WTC11 (cell line): ENCODE measurements around the gene PRR35. TPM values are rescaled to one million over a fixed set of nuclear protein-coding genes. Genes with fewer than 3 reads are reported as not detected.

Experiments used
- ATAC-seq: fragments of 200-7000 bp; cut with Tn5 transposase; 2 replicates; pipeline ENCODE4 v1.10.0; 2021; ENCODE audit warnings: mild to moderate bottlenecking, moderate library complexity
- CTCF ChIA-PET: fragments of 300-600 bp; sonication (Branson Sonifier 250); formaldehyde crosslinking; loops from one replicate; lab custom pipeline; 2021; ENCODE audit warnings: antibody characterized with exemption; lab: Charles Lee
- POLR2A ChIA-PET: fragments of 350-600 bp; sonication (Branson Sonifier 250); formaldehyde crosslinking; loops from one replicate; lab custom pipeline; 2021; ENCODE audit warnings: antibody characterized with exemption; lab: Charles Lee
- DNase-seq: peaks from one replicate; pipeline ENCODE4 v3.0.0; 2021; ENCODE audit warnings: low spot score
- H3K27ac Mint-ChIP-seq: 2 replicates; pipeline ENCODE4 v1.8.0; 2021; ENCODE audit warnings: mixed read lengths
- H3K27me3 Mint-ChIP-seq: 2 replicates; pipeline ENCODE4 v1.8.0; 2021; ENCODE audit warnings: low read depth, mild to moderate bottlenecking, moderate library complexity, mixed read lengths
- H3K36me3 Mint-ChIP-seq: 2 replicates; pipeline ENCODE4 v1.8.0; 2021; ENCODE audit warnings: mixed read lengths
- H3K4me1 Mint-ChIP-seq: 2 replicates; pipeline ENCODE4 v1.8.0; 2022; ENCODE audit warnings: mixed read lengths
- H3K4me3 Mint-ChIP-seq: 2 replicates; pipeline ENCODE4 v1.8.0; 2021; ENCODE audit warnings: mild to moderate bottlenecking, moderate library complexity, mixed read lengths
- H3K9me3 Mint-ChIP-seq: 2 replicates; pipeline ENCODE4 v1.8.0; 2021; ENCODE audit warnings: mixed read lengths
- ATF1 ChIP-seq: sonication (generic); formaldehyde crosslinking; IDR thresholded peaks from 2 replicates; pipeline ENCODE4 v1.8.1; 2023; ENCODE audit warnings: mild to moderate bottlenecking, moderate library complexity, missing genetic modification reagents
- CREM ChIP-seq: sonication (generic); formaldehyde crosslinking; IDR thresholded peaks from 2 replicates; pipeline ENCODE4 v1.8.1; 2022; ENCODE audit warnings: mild to moderate bottlenecking, missing genetic modification reagents, moderate library complexity
- EMX1 ChIP-seq: fragments of 250-450 bp; sonication (Bioruptor Pico); IDR thresholded peaks from 2 replicates; pipeline ENCODE4 v1.8.0; 2021; ENCODE audit warnings: mild to moderate bottlenecking
- ETV6 ChIP-seq: sonication (generic); formaldehyde crosslinking; IDR thresholded peaks from 2 replicates; pipeline ENCODE4 v1.8.1; 2022; ENCODE audit warnings: mild to moderate bottlenecking, missing genetic modification reagents
- FOXJ3 ChIP-seq: sonication (generic); formaldehyde crosslinking; IDR thresholded peaks from 2 replicates; pipeline ENCODE4 v1.9.0; 2021; ENCODE audit warnings: missing genetic modification reagents, mild to moderate bottlenecking, borderline replicate concordance
- FOXP1 ChIP-seq: sonication (generic); formaldehyde crosslinking; IDR thresholded peaks from 2 replicates; pipeline ENCODE4 v1.8.0; 2022; ENCODE audit warnings: missing genetic modification reagents, mild to moderate bottlenecking, moderate library complexity, borderline replicate concordance
- NFE2L1 ChIP-seq: sonication (generic); formaldehyde crosslinking; IDR thresholded peaks from 2 replicates; pipeline ENCODE4 v1.8.1; 2023; ENCODE audit warnings: missing genetic modification reagents
- SMAD3 ChIP-seq: sonication (generic); formaldehyde crosslinking; IDR thresholded peaks from 2 replicates; pipeline ENCODE4 v1.8.0; 2022; ENCODE audit warnings: missing genetic modification reagents, mild to moderate bottlenecking, borderline replicate concordance
- SOX15 ChIP-seq: fragments of 250-450 bp; sonication (Bioruptor Pico); IDR thresholded peaks from 2 replicates; pipeline ENCODE4 v1.9.0; 2021; ENCODE audit warnings: mild to moderate bottlenecking
- TP53 ChIP-seq: sonication (generic); formaldehyde crosslinking; IDR thresholded peaks from 2 replicates; pipeline ENCODE4 v1.8.1; 2023; ENCODE audit warnings: mild to moderate bottlenecking, missing genetic modification reagents
- ZNF263 ChIP-seq: sonication (generic); formaldehyde crosslinking; IDR thresholded peaks from 2 replicates; pipeline ENCODE4 v1.8.1; 2022; ENCODE audit warnings: low read depth, mild to moderate bottlenecking, moderate library complexity, missing genetic modification reagents
- ZNF423 ChIP-seq: fragments of 250-450 bp; sonication (Bioruptor Pico); IDR thresholded peaks from 2 replicates; pipeline ENCODE4 v2.1.2; 2022; ENCODE audit warnings: mild to moderate bottlenecking, moderate library complexity
- total RNA-seq: library from RNA; stranded (reverse); gene quantifications from 3 replicates; pipeline ENCODE4 v1.2.3, GENCODE V29; 2021
- TF ChIP-seq, protein P1 (sequence below): sonication (generic); formaldehyde crosslinking; IDR thresholded peaks from 2 replicates; pipeline ENCODE4 v1.8.0; 2023; ENCODE audit warnings: missing genetic modification reagents, mild to moderate bottlenecking, borderline replicate concordance
- TF ChIP-seq, protein P2 (sequence below): fragments of 250-450 bp; sonication (Bioruptor Pico); conservative IDR thresholded peaks from 2 replicates; pipeline ENCODE4 v1.9.0; 2021; ENCODE audit warnings: mild to moderate bottlenecking
- TF ChIP-seq, protein P3 (sequence below): sonication (generic); formaldehyde crosslinking; conservative IDR thresholded peaks from 2 replicates; pipeline ENCODE4 v1.8.1; 2022; ENCODE audit warnings: mild to moderate bottlenecking, missing genetic modification reagents
- TF ChIP-seq, protein P4 (sequence below): sonication (generic); formaldehyde crosslinking; IDR thresholded peaks from 2 replicates; pipeline ENCODE4 v1.8.1; 2022; ENCODE audit warnings: missing genetic modification reagents, borderline replicate concordance
- TF ChIP-seq, protein P5 (sequence below): sonication (generic); formaldehyde crosslinking; IDR thresholded peaks from 2 replicates; pipeline ENCODE4 v1.8.1; 2023; ENCODE audit warnings: mild to moderate bottlenecking, missing genetic modification reagents, borderline replicate concordance
- TF ChIP-seq, protein P6 (sequence below): sonication (generic); formaldehyde crosslinking; IDR thresholded peaks from 2 replicates; pipeline ENCODE4 v1.8.0; 2022; ENCODE audit warnings: mild to moderate bottlenecking, missing genetic modification reagents

Gene PRR35
- total RNA-seq, 1 experiment from 2014 or later, result 0.72 TPM

DNA sequence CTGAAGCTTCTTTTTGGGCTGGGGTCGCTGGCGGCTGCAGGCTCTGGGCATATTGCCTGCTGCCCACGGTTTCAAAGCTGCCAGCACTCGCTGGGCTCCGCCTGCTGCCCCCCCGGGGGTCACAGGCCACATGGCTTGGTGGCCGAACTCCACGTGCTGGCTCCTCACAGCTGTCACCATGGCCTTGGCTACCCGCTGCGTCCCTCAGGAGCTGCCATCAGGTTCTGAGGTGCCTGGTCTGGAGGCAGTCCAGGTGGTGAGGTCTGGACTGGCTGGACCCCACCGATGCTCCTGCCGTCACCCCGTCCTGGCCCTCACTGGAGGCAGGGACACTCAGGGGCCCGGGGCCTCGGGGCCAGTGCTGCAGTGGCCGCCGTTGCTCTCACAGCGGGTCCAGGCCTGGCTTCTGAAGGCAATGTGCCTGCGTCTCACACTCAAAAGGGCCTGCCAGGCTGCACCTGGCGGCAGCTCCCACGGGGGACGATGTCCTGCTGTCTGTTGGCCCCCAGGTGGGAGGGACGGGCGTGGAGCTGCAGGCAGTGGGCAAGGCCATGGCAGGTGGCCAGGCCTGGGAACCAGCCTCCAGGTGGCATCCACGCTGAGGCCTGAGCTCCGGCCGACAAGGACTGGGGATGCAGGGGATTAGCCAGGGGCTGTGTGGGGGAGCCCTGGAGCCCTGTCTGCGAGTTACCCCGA, 19.4 kb upstream of the PRR35 start:
- H3K9me3 Mint-ChIP-seq, result no peaks in the 10 kb centered on the region
- ChIA-PET POLR2A (no interaction called here), CTCF (interaction anchor here (1.0 to 2.4 kb wide), 5 partner anchors 9 to 60 kb away, joined by 3 to 7 read pairs (median 4); no protein-coding TSS in a partner anchor)
- DNase-seq (no peak), ATAC-seq (no peak)
- no peak overlapping the region for H3K4me3 Mint-ChIP-seq
- no peaks in the 10 kb centered on the region for H3K27me3 Mint-ChIP-seq
- TF ChIP-seq EMX1 (CRISPR knock-in tag), result no peak
- TF ChIP-seq, protein P1, sequence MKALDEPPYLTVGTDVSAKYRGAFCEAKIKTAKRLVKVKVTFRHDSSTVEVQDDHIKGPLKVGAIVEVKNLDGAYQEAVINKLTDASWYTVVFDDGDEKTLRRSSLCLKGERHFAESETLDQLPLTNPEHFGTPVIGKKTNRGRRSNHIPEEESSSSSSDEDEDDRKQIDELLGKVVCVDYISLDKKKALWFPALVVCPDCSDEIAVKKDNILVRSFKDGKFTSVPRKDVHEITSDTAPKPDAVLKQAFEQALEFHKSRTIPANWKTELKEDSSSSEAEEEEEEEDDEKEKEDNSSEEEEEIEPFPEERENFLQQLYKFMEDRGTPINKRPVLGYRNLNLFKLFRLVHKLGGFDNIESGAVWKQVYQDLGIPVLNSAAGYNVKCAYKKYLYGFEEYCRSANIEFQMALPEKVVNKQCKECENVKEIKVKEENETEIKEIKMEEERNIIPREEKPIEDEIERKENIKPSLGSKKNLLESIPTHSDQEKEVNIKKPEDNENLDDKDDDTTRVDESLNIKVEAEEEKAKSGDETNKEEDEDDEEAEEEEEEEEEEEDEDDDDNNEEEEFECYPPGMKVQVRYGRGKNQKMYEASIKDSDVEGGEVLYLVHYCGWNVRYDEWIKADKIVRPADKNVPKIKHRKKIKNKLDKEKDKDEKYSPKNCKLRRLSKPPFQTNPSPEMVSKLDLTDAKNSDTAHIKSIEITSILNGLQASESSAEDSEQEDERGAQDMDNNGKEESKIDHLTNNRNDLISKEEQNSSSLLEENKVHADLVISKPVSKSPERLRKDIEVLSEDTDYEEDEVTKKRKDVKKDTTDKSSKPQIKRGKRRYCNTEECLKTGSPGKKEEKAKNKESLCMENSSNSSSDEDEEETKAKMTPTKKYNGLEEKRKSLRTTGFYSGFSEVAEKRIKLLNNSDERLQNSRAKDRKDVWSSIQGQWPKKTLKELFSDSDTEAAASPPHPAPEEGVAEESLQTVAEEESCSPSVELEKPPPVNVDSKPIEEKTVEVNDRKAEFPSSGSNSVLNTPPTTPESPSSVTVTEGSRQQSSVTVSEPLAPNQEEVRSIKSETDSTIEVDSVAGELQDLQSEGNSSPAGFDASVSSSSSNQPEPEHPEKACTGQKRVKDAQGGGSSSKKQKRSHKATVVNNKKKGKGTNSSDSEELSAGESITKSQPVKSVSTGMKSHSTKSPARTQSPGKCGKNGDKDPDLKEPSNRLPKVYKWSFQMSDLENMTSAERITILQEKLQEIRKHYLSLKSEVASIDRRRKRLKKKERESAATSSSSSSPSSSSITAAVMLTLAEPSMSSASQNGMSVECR (CRISPR knock-in tag), result no peak
- TF ChIP-seq TP53 (CRISPR knock-in tag), result no peak
- no peak for TF ChIP-seq ATF1 (CRISPR knock-in tag)
- TF ChIP-seq NFE2L1 (CRISPR knock-in tag), result no peak
- TF ChIP-seq ZNF423, result no peak
- TF ChIP-seq, protein P2, sequence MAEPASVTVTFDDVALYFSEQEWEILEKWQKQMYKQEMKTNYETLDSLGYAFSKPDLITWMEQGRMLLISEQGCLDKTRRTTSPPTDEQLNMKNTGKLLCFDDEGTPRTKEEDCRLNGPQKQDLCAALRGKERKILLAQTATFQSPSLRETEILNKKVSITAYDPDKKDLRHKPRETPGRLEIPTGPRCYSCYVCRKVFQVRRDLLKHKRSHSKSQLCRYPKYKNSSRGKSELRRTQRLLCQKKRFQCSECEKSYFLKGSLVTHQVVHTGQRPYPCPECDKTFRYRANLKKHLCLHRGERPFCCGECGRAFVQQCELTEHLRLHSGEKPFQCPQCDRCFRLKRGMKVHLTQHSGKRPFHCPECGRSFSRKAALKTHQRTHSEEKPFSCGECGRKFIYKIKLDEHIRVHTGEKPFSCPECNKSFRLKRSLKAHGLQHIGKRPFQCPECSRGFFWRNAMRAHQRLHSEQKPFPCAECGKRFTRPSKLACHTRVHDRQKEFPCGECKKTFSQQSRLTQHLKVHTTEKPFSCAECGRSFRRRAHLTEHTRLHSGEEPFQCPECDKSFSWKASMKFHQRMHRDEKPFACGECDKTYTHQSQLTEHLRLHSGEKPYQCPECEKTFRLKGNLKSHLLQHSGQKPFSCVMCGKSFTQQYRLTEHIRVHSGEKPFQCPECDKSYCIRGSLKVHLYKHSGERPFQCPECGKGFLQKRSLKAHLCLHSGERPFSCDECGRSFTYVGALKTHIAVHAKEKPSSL, result no peak
- no peak for TF ChIP-seq ETV6
- TF ChIP-seq, protein P3, sequence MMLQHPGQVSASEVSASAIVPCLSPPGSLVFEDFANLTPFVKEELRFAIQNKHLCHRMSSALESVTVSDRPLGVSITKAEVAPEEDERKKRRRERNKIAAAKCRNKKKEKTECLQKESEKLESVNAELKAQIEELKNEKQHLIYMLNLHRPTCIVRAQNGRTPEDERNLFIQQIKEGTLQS (CRISPR knock-in tag), result no peak
- no peak for TF ChIP-seq SMAD3 (CRISPR knock-in tag)
- TF ChIP-seq ZNF263, result no peak
- TF ChIP-seq, protein P4, sequence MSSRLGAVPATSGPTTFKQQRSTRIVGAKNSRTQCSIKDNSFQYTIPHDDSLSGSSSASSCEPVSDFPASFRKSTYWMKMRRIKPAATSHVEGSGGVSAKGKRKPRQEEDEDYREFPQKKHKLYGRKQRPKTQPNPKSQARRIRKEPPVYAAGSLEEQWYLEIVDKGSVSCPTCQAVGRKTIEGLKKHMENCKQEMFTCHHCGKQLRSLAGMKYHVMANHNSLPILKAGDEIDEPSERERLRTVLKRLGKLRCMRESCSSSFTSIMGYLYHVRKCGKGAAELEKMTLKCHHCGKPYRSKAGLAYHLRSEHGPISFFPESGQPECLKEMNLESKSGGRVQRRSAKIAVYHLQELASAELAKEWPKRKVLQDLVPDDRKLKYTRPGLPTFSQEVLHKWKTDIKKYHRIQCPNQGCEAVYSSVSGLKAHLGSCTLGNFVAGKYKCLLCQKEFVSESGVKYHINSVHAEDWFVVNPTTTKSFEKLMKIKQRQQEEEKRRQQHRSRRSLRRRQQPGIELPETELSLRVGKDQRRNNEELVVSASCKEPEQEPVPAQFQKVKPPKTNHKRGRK (CRISPR knock-in tag), result no peak
- no peak for TF ChIP-seq CREM
- TF ChIP-seq, protein P5, sequence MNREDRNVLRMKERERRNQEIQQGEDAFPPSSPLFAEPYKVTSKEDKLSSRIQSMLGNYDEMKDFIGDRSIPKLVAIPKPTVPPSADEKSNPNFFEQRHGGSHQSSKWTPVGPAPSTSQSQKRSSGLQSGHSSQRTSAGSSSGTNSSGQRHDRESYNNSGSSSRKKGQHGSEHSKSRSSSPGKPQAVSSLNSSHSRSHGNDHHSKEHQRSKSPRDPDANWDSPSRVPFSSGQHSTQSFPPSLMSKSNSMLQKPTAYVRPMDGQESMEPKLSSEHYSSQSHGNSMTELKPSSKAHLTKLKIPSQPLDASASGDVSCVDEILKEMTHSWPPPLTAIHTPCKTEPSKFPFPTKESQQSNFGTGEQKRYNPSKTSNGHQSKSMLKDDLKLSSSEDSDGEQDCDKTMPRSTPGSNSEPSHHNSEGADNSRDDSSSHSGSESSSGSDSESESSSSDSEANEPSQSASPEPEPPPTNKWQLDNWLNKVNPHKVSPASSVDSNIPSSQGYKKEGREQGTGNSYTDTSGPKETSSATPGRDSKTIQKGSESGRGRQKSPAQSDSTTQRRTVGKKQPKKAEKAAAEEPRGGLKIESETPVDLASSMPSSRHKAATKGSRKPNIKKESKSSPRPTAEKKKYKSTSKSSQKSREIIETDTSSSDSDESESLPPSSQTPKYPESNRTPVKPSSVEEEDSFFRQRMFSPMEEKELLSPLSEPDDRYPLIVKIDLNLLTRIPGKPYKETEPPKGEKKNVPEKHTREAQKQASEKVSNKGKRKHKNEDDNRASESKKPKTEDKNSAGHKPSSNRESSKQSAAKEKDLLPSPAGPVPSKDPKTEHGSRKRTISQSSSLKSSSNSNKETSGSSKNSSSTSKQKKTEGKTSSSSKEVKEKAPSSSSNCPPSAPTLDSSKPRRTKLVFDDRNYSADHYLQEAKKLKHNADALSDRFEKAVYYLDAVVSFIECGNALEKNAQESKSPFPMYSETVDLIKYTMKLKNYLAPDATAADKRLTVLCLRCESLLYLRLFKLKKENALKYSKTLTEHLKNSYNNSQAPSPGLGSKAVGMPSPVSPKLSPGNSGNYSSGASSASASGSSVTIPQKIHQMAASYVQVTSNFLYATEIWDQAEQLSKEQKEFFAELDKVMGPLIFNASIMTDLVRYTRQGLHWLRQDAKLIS (CRISPR knock-in tag), result no peak
- no peak for TF ChIP-seq SOX15 (CRISPR knock-in tag)
- TF ChIP-seq, protein P6, sequence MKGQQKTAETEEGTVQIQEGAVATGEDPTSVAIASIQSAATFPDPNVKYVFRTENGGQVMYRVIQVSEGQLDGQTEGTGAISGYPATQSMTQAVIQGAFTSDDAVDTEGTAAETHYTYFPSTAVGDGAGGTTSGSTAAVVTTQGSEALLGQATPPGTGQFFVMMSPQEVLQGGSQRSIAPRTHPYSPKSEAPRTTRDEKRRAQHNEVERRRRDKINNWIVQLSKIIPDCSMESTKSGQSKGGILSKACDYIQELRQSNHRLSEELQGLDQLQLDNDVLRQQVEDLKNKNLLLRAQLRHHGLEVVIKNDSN, result no peak
- no peak for TF ChIP-seq FOXP1 (CRISPR knock-in tag)
- TF ChIP-seq FOXJ3 (CRISPR knock-in tag), result no peak
- TF ChIP-seq, all 79 proteins: peak for 0
- no peak overlapping the region for H3K27ac Mint-ChIP-seq
- no peaks in the 10 kb centered on the region for H3K4me1 Mint-ChIP-seq
- peaks cover 3% of the 10 kb centered on the region; the same call in 1 of the 2 replicates for H3K36me3 Mint-ChIP-seq
